Peyer's patch (tissue), 4 donors: ENCODE measurements around the gene PCDHGC5.

ENCODE experiments used
- CTCF ChIP-seq, 6 experiments: fragments of 450-650 bp in 4 of 6; fragments of 200-600 bp in 2 of 6; sonication (generic) in 1 of 6; IDR thresholded peaks; one replicate each; pipeline ENCODE4 v1.5.1; 2017 to 2019; ENCODE audit warnings: antibody characterized with exemption in 6 of 6, mild to moderate bottlenecking in 3 of 6, moderate library complexity in 1 of 6
- POLR2A ChIP-seq, 2 donors: fragments of 450-650 bp; IDR thresholded peaks; one replicate each; pipeline ENCODE4 v1.5.1; 2017; ENCODE audit warnings: antibody characterized with exemption in 2 of 2, mild to moderate bottlenecking in 2 of 2, moderate library complexity in 2 of 2

- TF ChIP-seq CTCF (IDR thresholded peaks at IDR 0.05) = no peak
- no peak for TF ChIP-seq POLR2A (IDR thresholded peaks at IDR 0.05)
These were observed 4.9 kb downstream of the PCDHGC5 start for GRCh38 chr5:141493500-141494422.
